GM18508 (cell line): Measurements from ENCODE around the gene ISG20L2.
"Not testable (repeated sequence)": the region's sequence is repeated elsewhere in the genome, so short reads cannot be mapped to it uniquely, and the experiment has no call there.

ENCODE experiments used
- ATAC-seq: cut with Tn5 transposase; IDR thresholded peaks from one replicate; pipeline ENCODE4 v1.9.1; 2021; ENCODE audit warnings: moderate number of reproducible peaks; ENCODE audit not compliant: insufficient read depth, unreplicated experiment

The ISG20L2 gene

DNA sequence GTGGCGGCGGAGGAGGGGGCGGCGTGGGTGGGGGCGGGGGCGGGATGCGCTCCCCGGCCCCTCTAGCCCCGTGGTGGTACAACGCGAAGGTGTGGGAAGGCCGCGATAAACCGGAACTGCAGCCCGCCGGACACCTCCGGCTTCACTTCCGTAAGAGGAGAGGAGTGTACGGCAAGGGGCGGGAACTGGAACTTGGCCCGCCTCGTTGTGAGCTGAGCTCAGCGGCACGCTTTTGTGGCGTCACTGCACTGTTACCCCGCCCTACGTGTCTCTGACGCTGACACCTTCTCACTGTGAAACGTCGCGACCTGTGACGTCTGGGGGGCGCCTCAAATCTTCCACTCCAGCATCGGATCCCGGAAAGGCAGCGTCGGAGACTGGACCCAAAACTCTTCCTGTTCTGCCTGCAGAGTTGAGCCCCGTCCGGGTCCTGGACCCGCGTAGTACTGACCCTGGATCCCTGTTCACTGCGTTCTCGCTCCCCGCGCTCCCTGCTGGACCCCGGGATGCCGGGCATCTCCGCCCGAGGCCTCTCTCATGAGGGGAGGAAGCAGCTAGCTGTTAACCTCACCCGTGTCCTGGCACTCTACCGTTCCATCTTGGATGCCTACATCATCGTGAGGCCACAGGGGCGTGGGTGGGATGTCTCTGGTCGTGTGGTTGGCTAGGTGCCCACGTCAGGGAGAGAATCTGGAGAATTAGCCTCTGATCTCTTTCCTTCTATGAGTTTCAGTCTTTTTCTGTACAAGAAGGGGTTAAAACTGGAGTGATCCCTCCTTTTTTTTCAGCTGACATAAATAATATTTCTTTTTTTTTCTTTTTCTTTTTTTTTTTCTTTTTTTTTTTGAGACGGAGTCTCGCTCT is at the start of gene ISG20L2:
TSS of gene ISG20L2 (minus strand) at position 168 of the 864 bp plus-strand sequence. CDS start 1,114 bp downstream, outside the sequence.
- ATAC-seq, result peak; percentile 61

- no peak for ATAC-seq
These were observed 49.0 kb upstream of the ISG20L2 start for GRCh38 chr1:156777573-156777972.

GRCh38 chr1:156776942-156777341 is 48.4 kb upstream of the ISG20L2 start:
- ATAC-seq, result no peak

DNA sequence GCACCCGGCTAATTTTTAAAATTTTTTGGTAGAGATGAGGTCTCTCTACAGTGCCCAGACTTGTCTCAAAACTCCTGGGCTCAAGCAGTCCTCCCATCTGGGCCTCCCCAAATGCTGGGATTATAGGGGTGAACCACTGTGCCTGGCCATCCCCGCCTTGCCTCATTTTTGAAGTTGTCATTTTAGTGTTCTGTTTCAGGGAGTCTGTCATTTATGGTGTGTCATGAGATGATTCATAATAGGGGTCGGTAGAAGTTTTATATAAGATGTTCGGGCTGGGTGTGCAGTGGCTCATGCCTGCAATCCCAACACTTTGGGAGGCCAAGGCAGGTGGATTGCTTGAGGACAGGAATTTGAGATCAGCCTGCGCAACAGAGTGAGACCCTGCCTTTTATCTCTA is 47.2 kb upstream of the ISG20L2 start:
- ATAC-seq, result no peak

DNA sequence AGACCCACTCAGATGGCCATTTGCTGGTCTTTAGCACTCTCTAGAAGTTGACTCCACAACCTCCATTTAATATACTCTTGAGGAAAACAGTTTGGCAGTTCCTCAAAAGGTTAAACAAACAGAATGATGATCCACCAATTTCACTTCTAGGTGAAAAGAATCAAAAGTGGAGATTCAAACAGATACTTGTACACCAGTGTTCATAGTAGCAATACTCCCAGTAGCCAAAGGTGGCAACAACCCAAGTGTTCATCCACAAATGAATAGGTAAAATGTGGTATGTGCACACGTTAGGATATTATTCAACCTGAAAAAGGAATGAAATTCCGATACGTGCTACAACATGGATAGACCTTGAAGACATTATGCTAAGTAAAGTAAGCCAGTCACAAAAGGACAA is 45.0 kb upstream of the ISG20L2 start:
- ATAC-seq, result no peak

DNA sequence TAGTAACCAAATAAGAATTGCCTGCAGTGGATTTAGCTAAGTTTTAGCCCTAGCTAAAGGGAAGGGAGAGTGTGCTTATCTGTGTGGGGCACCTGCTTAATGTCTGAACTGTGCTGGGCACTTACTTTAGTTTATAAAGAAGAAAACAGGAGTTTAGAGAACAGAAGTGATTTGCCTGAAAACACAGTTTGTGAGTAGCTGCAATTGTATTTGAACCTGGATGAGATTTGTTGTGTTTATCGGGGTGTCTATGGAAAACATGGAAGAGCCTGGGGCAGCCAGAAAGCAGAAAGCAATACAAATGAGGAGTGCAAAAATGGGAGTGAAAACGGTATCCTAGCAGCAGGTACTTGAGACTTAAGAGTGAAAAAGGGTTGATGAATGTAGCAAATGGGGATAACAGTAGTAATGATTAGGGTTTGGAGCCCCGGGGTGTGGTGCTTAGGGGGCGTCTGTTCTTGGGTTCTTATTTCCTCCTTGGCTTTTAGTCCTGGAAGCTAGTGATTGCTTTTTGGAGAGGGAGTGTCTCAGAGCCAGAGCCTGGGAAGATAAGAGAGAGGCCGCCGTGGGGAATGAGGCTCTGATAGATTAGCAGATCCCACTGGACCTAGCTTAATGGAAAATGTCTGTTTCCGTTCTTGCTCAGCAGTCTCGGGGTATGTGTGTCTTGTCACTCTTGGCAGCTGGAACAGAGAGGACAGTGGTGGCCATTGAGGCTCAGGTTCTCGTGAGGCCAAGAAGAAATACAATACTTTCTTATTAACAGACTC is 44.3 kb upstream of the ISG20L2 start:
- ATAC-seq, result no peak

GRCh38 chr1:156772222-156772621 is 43.7 kb upstream of the ISG20L2 start:
- no peak for ATAC-seq

- ATAC-seq, result no peak
These were observed 40.2 kb upstream of the ISG20L2 start for GRCh38 chr1:156768610-156769295.

GRCh38 chr1:156767879-156768604 is 39.5 kb upstream of the ISG20L2 start:
- no peak for ATAC-seq

DNA sequence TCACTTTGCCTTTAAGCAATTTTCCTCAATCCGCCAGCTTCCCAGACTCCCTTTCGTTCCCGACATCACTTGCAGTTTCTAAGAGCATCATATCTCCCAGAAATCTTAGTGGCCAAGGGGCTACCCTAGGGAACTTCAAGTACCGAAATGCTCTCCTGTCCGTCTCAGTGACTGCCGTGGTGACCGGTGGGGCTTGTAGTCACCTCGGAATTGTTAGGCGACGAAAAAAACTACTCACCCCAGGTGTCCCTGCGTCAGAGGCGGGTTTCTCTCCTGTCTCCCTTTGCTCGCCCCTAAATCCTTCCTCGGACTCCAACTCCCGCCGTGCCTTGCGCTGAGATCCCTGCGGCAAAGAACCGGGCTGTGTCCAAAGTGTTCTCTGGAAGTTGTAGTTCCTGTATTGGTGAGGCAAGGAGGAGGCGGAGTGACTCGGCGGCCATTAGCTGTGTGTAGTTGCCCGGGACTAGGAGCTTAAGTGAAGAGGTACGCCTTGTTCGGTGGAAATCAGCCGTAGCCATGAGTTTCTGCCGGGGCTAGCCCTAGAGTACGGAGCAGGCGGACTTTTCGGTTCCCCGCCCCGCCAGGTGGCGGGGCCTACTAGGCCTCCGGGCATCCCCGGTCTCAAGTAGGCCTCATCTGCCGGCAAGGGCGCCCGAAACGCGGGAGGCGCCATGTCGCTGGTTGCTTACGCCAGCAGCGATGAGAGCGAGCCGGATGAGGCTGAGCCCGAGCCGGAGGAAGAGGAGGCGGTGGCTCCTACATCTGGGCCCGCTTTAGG is 38.7 kb upstream of the ISG20L2 start, which contains the start of gene PRCC:
TSS of gene PRCC (plus strand) at position 435 of the 778 bp plus-strand sequence. CDS start at position 672, 237 bp downstream.
- ATAC-seq, result peak; percentile 58

DNA sequence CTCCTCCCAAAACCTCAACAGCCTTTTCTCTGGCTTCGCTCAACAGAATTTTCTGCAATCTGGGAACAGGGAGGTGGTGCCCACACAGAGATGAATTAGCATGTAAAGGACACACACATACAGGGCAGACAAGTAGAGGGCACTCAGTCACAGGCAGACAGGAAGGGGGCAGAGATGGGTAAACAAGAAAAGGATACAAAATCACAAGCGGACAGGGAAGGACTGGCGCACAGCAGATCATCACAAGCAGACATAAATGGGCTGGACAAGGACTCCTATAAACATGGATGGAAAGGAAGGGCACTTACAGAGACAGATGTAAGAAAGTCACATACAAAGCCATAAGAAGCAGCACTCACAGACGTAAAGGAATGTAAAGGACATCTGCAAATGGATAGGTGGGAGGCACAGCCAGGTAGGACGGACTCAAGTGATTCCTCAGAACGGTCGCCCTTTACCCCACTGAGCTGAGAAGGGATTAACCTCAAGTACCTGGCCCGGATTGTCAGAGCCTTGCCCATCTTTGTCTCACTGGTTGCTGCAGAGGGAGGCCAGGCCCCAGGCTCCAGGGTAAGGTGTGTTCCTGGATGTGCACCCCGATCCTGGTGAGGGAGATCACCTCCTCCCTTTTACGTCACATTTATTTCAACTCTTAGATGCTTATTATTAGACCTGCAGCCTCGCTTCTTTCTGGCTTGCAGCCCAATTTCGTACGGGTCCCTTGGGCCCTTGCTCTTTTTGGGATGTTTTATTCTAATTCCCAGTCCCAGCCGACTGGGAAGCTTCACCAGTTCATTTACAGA is 37.9 kb upstream of the ISG20L2 start:
- peak; percentile 2 for ATAC-seq

GRCh38 chr1:156765666-156766065 is 37.1 kb upstream of the ISG20L2 start:
- ATAC-seq, result no peak

DNA sequence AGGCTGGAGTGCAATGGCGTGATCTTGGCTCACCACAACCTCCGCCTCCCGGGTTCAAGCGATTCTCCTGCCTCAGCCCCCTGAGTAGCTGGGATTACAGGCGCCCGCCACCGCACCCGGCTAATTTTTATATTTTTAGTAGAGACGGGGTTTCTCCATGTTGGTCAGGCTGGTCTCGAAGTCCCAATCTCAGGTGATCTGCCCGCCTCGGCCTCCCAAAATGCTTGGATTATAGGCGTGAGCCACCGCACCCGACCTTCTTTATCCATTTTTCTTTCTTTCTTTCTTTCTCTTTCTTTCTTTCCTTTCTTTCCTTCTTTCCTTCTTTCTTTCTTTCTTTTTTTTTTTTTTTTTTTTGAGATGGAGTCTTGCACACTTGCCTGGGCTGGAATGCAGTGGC is 36.6 kb upstream of the ISG20L2 start:
- ATAC-seq, result not testable (repeated sequence)

DNA sequence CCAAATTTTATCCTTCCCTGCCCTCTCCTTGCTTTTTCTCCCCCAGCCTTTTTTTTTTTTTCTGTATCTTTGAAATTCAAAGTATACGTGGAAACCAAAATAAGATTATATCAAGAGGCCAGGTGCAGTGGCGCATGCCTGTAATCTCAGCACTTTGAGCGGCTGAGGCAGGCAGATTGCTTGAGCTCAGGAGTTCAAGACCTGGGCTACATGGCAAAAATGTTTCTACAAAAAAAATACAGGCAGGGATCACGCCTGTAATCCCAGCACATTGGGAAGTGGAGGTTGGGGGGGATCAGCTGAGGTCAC is 32.2 kb upstream of the ISG20L2 start:
- ATAC-seq, result no peak

DNA sequence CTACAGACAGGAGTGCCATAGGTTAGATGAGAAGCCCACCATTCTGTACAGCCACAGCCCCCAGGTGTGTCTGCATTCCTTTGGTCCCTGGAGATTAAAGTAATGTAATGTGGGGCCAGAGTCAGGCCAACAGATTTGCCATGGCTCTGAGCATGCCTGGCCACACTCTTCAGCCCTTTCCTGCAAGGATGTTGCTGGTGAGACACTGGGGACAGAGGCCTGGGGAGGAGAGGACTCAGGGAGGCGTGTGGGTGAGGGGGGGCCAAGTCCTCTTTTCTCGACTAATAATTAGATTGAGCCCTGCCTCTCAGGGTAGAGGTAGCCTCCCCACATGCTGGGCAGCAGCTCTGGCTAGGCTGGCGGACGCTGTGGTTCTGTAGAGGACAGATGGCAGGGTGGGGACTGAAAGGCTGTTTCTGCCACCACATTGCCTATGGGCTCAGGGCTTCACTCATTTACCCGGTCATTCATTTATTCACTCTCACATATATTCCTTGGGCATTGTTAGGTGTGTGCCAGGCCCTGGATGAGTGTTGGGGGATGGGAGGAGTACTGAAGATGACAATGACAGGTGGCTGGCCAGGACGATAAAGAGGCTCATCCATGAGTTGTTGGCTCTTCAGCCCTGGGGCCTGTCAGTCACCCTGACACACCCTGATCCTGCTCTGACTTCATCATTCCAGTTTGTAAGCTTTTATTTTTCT is 31.7 kb upstream of the ISG20L2 start:
- ATAC-seq, result no peak

DNA sequence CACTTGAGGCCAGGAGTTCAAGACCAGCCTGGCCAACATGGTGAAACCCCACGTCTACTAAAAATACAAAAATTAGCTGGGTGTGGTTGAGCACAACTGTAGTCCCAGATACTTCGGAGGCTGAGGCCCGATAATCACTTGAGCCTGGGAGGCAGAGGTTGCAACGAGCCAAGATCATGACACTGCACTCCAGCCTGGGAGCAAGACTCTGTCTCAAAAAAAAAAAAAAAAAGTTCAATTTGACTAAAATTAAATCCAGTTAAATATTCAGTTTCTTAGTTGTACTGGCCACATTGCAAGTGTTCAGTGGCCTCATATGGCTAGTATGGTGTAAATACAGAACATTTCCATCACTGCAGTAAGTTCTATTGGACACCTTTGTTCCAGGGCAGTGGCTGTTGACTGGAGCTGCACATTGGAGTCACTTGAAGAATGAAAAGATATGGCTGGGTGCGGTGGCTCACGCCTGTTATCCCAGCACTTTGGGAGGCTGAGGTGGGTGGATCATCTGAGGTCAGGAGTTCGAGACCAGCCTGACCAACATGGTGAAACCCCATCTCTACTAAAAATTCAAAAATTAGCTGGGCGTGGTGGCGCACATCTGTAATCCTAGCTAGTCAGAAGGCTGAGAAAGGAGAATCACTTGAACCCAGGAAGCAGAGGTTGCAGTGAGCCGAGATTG is 29.1 kb upstream of the ISG20L2 start:
- ATAC-seq, result not testable (repeated sequence)

DNA sequence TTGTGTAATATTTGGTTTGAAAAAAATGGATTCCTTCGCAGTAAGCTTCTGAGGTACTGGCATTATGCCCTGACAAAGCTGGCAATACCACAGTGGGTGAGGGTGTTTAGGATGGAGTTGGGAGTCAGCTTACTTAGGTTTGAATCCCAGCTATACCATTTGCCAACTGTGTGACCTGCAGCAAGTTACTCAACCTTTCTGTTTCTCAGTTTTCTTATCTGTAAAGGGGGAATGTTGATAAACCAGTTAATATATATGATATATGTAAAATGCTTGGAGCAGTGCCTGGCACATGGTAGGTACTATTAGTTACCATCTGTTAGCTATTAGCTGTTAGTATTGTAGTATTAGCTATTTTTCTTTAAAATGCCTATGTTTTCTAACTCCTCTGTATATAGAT is 27.8 kb upstream of the ISG20L2 start:
- ATAC-seq, result no peak
